OCI-LY3 (cell line): ENCODE data around the gene CFAP46.

Source experiments
- H2AFZ ChIP-seq: fragments of 200-600, 300-600 bp; shearing (Covaris generic); 2 replicates; pipeline ENCODE4 v1.6.0; 2014; ENCODE audit warnings: antibody characterized with exemption, low read depth, low read length
- H3K27ac ChIP-seq: fragments of 200-600, 300-600 bp; sonication (generic); 2 replicates; pipeline ENCODE4 v1.5.1; 2014; ENCODE audit warnings: mild to moderate bottlenecking, low read length, moderate library complexity, mixed read lengths
- H3K27me3 ChIP-seq: fragments of 200-600, 300-600 bp; sonication (generic); 2 replicates; pipeline ENCODE4 v1.6.1; 2014; ENCODE audit warnings: low read depth, low read length, mixed read lengths
- H3K36me3 ChIP-seq: fragments of 200-600, 300-600 bp; sonication (generic); replicated peaks from 2 replicates; pipeline ENCODE3; 2014; ENCODE audit warnings: low read depth, low read length, mixed read lengths
- H3K4me1 ChIP-seq: fragments of 300-600, 200-600 bp; sonication (generic); 2 replicates; pipeline ENCODE4 v1.6.1; 2014; ENCODE audit warnings: low read length, mixed read lengths
- H3K4me2 ChIP-seq: fragments of 200-600, 300-600 bp; sonication (generic); 2 replicates; pipeline ENCODE4 v1.6.1; 2014; ENCODE audit warnings: low read length, mixed read lengths
- H3K4me3 ChIP-seq: fragments of 300-600, 200-600 bp; sonication (generic); 2 replicates; pipeline ENCODE4 v1.5.1; 2014; ENCODE audit warnings: antibody characterized with exemption, mild to moderate bottlenecking, low read length, moderate library complexity
- H3K79me2 ChIP-seq: fragments of 300-600, 200-600 bp; shearing (Covaris generic); 2 replicates; pipeline ENCODE4 v1.6.1; 2014; ENCODE audit warnings: mild to moderate bottlenecking, low read length, mixed read lengths
- H3K9ac ChIP-seq: fragments of 300-600, 200-600 bp; shearing (Covaris generic); 2 replicates; pipeline ENCODE4 v1.6.0; 2014; ENCODE audit warnings: mild to moderate bottlenecking, low read length, moderate library complexity
- H3K9me3 ChIP-seq: fragments of 200-600, 300-600 bp; shearing (Covaris generic); 2 replicates; pipeline ENCODE4 v1.6.1; 2014; ENCODE audit warnings: low read length, mixed read lengths; ENCODE audit not compliant: insufficient read depth
- H4K20me1 ChIP-seq: fragments of 200-600, 300-600 bp; sonication (generic); 2 replicates; pipeline ENCODE4 v1.6.1; 2016; ENCODE audit warnings: low read length, mixed read lengths; ENCODE audit not compliant: insufficient read depth
- CTCF ChIP-seq: fragments of 200-600, 300-600 bp; sonication (generic); IDR thresholded peaks from 2 replicates; pipeline ENCODE4 v1.5.1; 2014; ENCODE audit warnings: antibody characterized with exemption, low read length, low read depth
- EZH2phosphoT487 ChIP-seq: fragments of 200-600 bp; shearing (Covaris generic); IDR thresholded peaks from 2 replicates; pipeline ENCODE4 v1.6.1; 2018; ENCODE audit warnings: antibody characterized with exemption, mixed run types, low read depth

The CFAP46 gene

GRCh38 chr10:132878730-132879407 lies 63.5 kb downstream of the CFAP46 start:
- H3K4me3 ChIP-seq, result no peak overlapping the region
- no peak overlapping the region for H2AFZ ChIP-seq
- no peaks in the 10 kb centered on the region for H3K79me2 ChIP-seq
- TF ChIP-seq EZH2phosphoT487 (no peak), CTCF (no peak)
- H3K4me2 ChIP-seq, result no peak overlapping the region
- H3K27ac ChIP-seq, result no peak overlapping the region
- no peaks in the 10 kb centered on the region for H3K36me3 ChIP-seq
- H3K9ac ChIP-seq, result no peak overlapping the region
- H3K27me3 ChIP-seq, result no peaks in the 10 kb centered on the region
- no peaks in the 10 kb centered on the region for H3K9me3 ChIP-seq
- H4K20me1 ChIP-seq, result no peaks in the 10 kb centered on the region
- H3K4me1 ChIP-seq, result no peaks in the 10 kb centered on the region

- Histone ChIP-seq H3K4me3 (no peak overlapping the region), H3K4me2 (no peak overlapping the region), H3K4me1 (no peaks in the 10 kb centered on the region), H3K9me3 (no peaks in the 10 kb centered on the region), H3K27me3 (no peaks in the 10 kb centered on the region), H4K20me1 (no peaks in the 10 kb centered on the region), H3K9ac (no peak overlapping the region), H2AFZ (no peak overlapping the region), H3K79me2 (no peaks in the 10 kb centered on the region), H3K36me3 (no peaks in the 10 kb centered on the region), H3K27ac (no peak overlapping the region)
- TF ChIP-seq EZH2phosphoT487 (no peak), CTCF (no peak)
These were observed 64.2 kb downstream of the CFAP46 start for GRCh38 chr10:132878091-132878729.

GRCh38 chr10:132877473-132877872 lies 64.9 kb downstream of the CFAP46 start:
- Histone ChIP-seq H3K4me3 (no peak overlapping the region), H3K9me3 (no peaks in the 10 kb centered on the region), H3K4me1 (no peaks in the 10 kb centered on the region), H4K20me1 (no peaks in the 10 kb centered on the region), H2AFZ (no peak overlapping the region), H3K27ac (no peak overlapping the region), H3K4me2 (no peak overlapping the region), H3K9ac (no peak overlapping the region), H3K27me3 (no peaks in the 10 kb centered on the region), H3K36me3 (no peaks in the 10 kb centered on the region), H3K79me2 (no peaks in the 10 kb centered on the region)
- no peak for TF ChIP-seq CTCF
- TF ChIP-seq EZH2phosphoT487, result no peak

- Histone ChIP-seq H3K36me3 (no peaks in the 10 kb centered on the region), H3K9me3 (no peaks in the 10 kb centered on the region), H3K27me3 (no peaks in the 10 kb centered on the region), H3K4me3 (no peak overlapping the region), H3K27ac (no peak overlapping the region), H3K4me2 (no peak overlapping the region), H4K20me1 (no peaks in the 10 kb centered on the region), H2AFZ (no peak overlapping the region), H3K79me2 (no peaks in the 10 kb centered on the region), H3K9ac (no peak overlapping the region), H3K4me1 (no peaks in the 10 kb centered on the region)
- no peak for TF ChIP-seq CTCF
- TF ChIP-seq EZH2phosphoT487, result no peak
These were observed 65.4 kb downstream of the CFAP46 start for GRCh38 chr10:132876993-132877431.
